ENCODE measurements around the gene CRAMP1.

- TF ChIP-seq CTCF (IDR thresholded peaks at IDR 0.05): no peak
- TF ChIP-seq POLR2A (IDR thresholded peaks at IDR 0.05): no peak
These were observed 26.6 kb downstream of the CRAMP1 start for GRCh38 chr16:1638757-1639156.
